Effector memory CD8-positive, alpha-beta T cell (primary cell): ENCODE results near the gene MEX3D.

Source experiments
- ATAC-seq: fragments of 150-1000 bp; cut with Tn5 transposase; replicated peaks from 2 replicates; pipeline ENCODE4 v1.10.0; 2021; ENCODE audit warnings: mild to moderate bottlenecking, moderate library complexity
- DNase-seq, 3 experiments: peaks; one replicate each; pipeline ENCODE4 v3.0.0; 2021
- H3K27ac Mint-ChIP-seq, 2 donors: one replicate each; pipeline ENCODE4 v1.8.0; 2022; ENCODE audit warnings: mild to moderate bottlenecking in 2 of 2, mixed read lengths in 2 of 2, moderate library complexity in 2 of 2
- H3K27me3 Mint-ChIP-seq, 2 donors: one replicate each; pipeline ENCODE4 v1.8.0; 2022; ENCODE audit warnings: mixed read lengths in 2 of 2
- H3K36me3 Mint-ChIP-seq: one replicate; pipeline ENCODE4 v1.8.0; 2022; ENCODE audit warnings: mild to moderate bottlenecking, moderate library complexity, mixed read lengths; ENCODE audit not compliant: insufficient read depth
- H3K4me1 Mint-ChIP-seq, 2 donors: one replicate each; pipeline ENCODE4 v1.8.0; 2022; ENCODE audit warnings: low read depth in 2 of 2, mixed read lengths in 2 of 2
- H3K4me3 Mint-ChIP-seq, 2 donors: one replicate each; pipeline ENCODE4 v1.8.0; 2022; ENCODE audit warnings: mild to moderate bottlenecking in 2 of 2, mixed read lengths in 2 of 2, moderate library complexity in 2 of 2
- H3K9me3 Mint-ChIP-seq, 2 donors: one replicate each; pipeline ENCODE4 v1.8.0; 2022; ENCODE audit warnings: mixed read lengths in 2 of 2

Gene MEX3D

GRCh38 chr19:1574354-1575136 is 6.4 kb upstream of the MEX3D start:
- no peak overlapping the region for H3K27ac Mint-ChIP-seq
- no peak overlapping the region for H3K4me3 Mint-ChIP-seq
- peaks cover 6% of the 10 kb centered on the region for H3K36me3 Mint-ChIP-seq
- ATAC-seq: no peak
- no peak for DNase-seq
- peaks cover 12 to 14% of the 10 kb centered on the region in 2 donors for H3K27me3 Mint-ChIP-seq
- H3K4me1 Mint-ChIP-seq: peaks cover 0 to 4% of the 10 kb centered on the region in 2 donors
- H3K9me3 Mint-ChIP-seq: no peaks in the 10 kb centered on the region

- Mint-ChIP-seq H3K27ac (no peak overlapping the region), H3K4me3 (no peak overlapping the region), H3K27me3 (peaks cover 12 to 16% of the 10 kb centered on the region in 2 donors), H3K36me3 (peaks cover 13% of the 10 kb centered on the region), H3K4me1 (peaks cover 2 to 4% of the 10 kb centered on the region in 2 donors), H3K9me3 (no peaks in the 10 kb centered on the region)
- no peak for DNase-seq
- no peak for ATAC-seq
Measured at GRCh38 chr19:1572795-1573194, 4.7 kb upstream of the MEX3D start.

DNA sequence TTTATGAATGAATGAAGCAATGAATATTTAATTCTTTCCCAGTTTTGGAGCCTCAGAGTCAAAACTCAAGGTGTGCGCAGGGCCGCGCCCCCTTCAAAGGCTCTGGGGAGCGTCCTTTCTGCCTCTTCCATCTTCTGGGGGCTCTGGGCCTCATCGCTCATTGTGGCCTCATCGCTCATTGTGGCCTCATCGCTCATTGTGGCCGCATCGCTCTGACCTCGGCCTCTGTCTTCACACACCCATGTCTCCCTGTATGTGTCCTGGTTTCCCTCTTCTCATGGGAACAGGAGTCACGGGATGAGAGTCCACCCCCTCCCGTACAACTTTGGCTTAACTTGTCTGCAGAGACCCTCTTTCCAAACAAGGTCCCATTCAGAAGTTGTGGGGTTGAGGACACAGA is 3.2 kb upstream of the MEX3D start:
- Mint-ChIP-seq H3K36me3 (peaks cover 13% of the 10 kb centered on the region), H3K4me3 (no peak overlapping the region), H3K4me1 (peaks cover 2 to 4% of the 10 kb centered on the region in 2 donors), H3K9me3 (no peaks in the 10 kb centered on the region), H3K27ac (no peak overlapping the region), H3K27me3 (peaks cover 12 to 16% of the 10 kb centered on the region in 2 donors)
- DNase-seq: no peak
- no peak for ATAC-seq

DNA sequence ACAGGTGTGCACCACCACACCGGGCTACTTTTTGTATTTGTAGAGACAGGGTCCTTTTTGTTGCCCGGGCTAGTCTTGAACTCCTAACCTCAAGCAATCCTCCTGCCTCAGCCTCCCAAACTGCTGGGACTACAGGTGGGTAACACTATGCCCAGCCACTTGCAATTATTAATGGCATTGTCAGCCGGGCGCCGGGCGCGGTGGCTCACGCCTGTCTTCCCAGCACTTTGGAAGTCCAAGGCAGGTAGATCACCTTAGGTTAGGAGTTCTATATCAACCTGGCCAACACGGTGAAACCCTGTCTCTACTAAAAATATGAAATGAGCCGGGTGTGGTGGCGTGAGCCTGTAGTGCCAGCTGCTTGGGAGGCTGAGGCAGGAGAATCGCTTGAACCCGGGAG is 2.7 kb upstream of the MEX3D start:
- peaks cover 2 to 4% of the 10 kb centered on the region in 2 donors for H3K4me1 Mint-ChIP-seq
- H3K27me3 Mint-ChIP-seq: peaks cover 12 to 16% of the 10 kb centered on the region in 2 donors
- DNase-seq (no peak), ATAC-seq (no peak)
- H3K9me3 Mint-ChIP-seq: no peaks in the 10 kb centered on the region
- H3K27ac Mint-ChIP-seq: no peak overlapping the region
- H3K36me3 Mint-ChIP-seq: peaks cover 13% of the 10 kb centered on the region
- H3K4me3 Mint-ChIP-seq: peak overlapping the region in 1 of 2 donors; percentile 63

DNA sequence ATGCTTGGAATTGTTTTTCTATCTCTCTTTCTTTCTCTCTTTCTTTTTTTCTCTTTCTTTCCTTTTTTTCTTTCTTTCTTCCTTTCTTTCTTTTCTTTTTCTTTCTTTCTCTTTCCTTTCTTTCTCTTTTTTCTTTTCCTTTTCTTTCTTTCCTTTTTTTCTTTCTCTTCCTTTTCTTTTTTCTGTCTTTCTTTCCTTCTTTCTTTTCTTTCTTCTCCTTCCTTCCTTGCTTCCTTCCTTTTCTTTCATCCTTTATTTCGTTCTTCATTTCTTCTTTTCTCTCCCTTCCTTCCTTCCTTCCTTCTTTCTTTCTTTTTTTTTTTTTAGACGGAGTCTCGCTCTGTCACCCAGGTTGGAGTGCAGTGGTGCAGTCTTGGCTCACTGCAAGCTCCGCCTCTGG is 1.9 kb upstream of the MEX3D start:
- DNase-seq (no peak), ATAC-seq (no peak)
- H3K4me1 Mint-ChIP-seq: peaks cover 2 to 4% of the 10 kb centered on the region in 2 donors
- peak overlapping the region in 1 of 2 donors; percentile 68 for H3K27ac Mint-ChIP-seq
- H3K9me3 Mint-ChIP-seq: no peaks in the 10 kb centered on the region
- peaks cover 13% of the 10 kb centered on the region for H3K36me3 Mint-ChIP-seq
- H3K27me3 Mint-ChIP-seq: peaks cover 12 to 16% of the 10 kb centered on the region in 2 donors
- H3K4me3 Mint-ChIP-seq: peak overlapping the region; percentile 63 to 68

DNA sequence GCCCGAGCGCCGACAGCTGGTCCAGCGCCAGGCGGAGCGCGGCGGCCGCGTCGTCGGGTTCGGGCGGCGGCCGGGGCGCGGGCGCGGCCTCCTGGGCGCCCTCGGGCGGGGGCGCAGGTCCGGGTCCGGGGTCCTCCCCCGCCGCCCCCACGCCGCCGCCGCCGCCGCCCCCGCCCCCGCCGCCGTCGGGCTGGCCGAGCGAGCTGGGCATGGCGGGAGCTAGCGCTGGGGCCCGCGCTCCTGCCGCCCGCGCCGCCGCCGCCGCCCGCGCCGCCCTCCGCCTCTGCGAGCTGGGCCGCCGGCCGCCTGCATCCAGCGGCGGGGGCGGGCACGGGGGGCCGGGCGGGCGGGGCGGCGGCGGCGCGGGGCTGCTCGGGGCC is 287 bp downstream of the MEX3D start:
- DNase-seq (no peak), ATAC-seq (peak; percentile 46)
- peaks cover 13% of the 10 kb centered on the region for H3K36me3 Mint-ChIP-seq
- no peak overlapping the region for H3K27ac Mint-ChIP-seq
- peaks cover 2 to 4% of the 10 kb centered on the region in 2 donors for H3K4me1 Mint-ChIP-seq
- peaks cover 12 to 16% of the 10 kb centered on the region in 2 donors for H3K27me3 Mint-ChIP-seq
- H3K9me3 Mint-ChIP-seq: no peaks in the 10 kb centered on the region
- H3K4me3 Mint-ChIP-seq: no peak overlapping the region

- no peak overlapping the region for H3K27ac Mint-ChIP-seq
- ATAC-seq: peak; percentile 4
- H3K36me3 Mint-ChIP-seq: peaks cover 13% of the 10 kb centered on the region
- H3K4me3 Mint-ChIP-seq: no peak overlapping the region
- H3K9me3 Mint-ChIP-seq: no peaks in the 10 kb centered on the region
- DNase-seq: no peak
- H3K27me3 Mint-ChIP-seq: peaks cover 12 to 16% of the 10 kb centered on the region in 2 donors
- H3K4me1 Mint-ChIP-seq: peaks cover 2 to 4% of the 10 kb centered on the region in 2 donors
Measured at GRCh38 chr19:1567116-1567847, 843 bp downstream of the MEX3D start.

- Mint-ChIP-seq H3K36me3 (peaks cover 13% of the 10 kb centered on the region), H3K27ac (no peak overlapping the region), H3K27me3 (peaks cover 12 to 16% of the 10 kb centered on the region in 2 donors), H3K9me3 (no peaks in the 10 kb centered on the region), H3K4me1 (peaks cover 2 to 4% of the 10 kb centered on the region in 2 donors), H3K4me3 (peak overlapping the region in 1 of 2 donors; percentile 37)
- DNase-seq (no peak), ATAC-seq (peak; percentile 2)
Measured at GRCh38 chr19:1566392-1567115, 1.6 kb downstream of the MEX3D start.

- Mint-ChIP-seq H3K27me3 (no peaks in the 10 kb centered on the region), H3K27ac (no peak overlapping the region), H3K36me3 (no peaks in the 10 kb centered on the region), H3K9me3 (no peaks in the 10 kb centered on the region), H3K4me3 (no peak overlapping the region), H3K4me1 (no peaks in the 10 kb centered on the region)
- DNase-seq: no peak
- ATAC-seq: no peak
Measured at GRCh38 chr19:1563251-1563650, 4.9 kb downstream of the MEX3D start.

DNA sequence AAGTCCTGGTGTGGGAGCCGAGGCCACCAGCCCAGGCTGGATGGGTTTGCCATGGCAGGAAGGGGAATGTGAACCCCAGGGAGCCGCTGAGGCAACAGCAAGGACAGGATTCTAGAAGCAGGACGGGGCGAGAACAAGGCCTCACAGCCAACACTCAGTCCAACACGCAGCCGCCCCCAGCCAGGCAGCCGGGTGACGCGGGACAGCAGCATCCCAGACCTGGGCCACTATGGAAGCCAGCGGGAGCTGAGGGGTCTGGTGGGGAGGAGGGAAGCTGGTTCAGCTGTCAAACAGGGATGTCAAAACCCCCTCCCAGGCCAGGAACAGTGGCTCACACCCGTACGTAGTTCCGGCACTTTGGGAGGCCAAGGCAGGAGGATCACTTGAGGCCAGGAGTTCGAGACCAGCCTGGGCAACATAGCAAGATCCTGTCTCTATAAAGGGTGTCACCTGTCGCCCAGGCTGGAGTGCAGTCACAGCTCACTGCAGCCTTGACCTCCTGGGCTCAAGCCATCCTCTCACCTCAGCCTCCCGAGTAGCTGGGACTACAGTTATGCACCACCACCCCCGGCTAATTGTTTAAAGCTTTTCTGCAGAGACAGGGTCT is 6.8 kb downstream of the MEX3D start:
- H3K27ac Mint-ChIP-seq: no peak overlapping the region
- ATAC-seq (no peak), DNase-seq (no peak)
- no peaks in the 10 kb centered on the region for H3K36me3 Mint-ChIP-seq
- H3K4me1 Mint-ChIP-seq: no peaks in the 10 kb centered on the region
- H3K4me3 Mint-ChIP-seq: no peak overlapping the region
- H3K27me3 Mint-ChIP-seq: no peaks in the 10 kb centered on the region
- H3K9me3 Mint-ChIP-seq: no peaks in the 10 kb centered on the region

GRCh38 chr19:1560286-1560882 is 7.7 kb downstream of the MEX3D start:
- DNase-seq: no peak
- Mint-ChIP-seq H3K27ac (no peak overlapping the region), H3K9me3 (no peaks in the 10 kb centered on the region), H3K27me3 (no peaks in the 10 kb centered on the region), H3K4me1 (no peaks in the 10 kb centered on the region), H3K4me3 (no peak overlapping the region), H3K36me3 (no peaks in the 10 kb centered on the region)
- no peak for ATAC-seq

GRCh38 chr19:1558552-1558951 is 9.6 kb downstream of the MEX3D start:
- H3K27me3 Mint-ChIP-seq: no peaks in the 10 kb centered on the region
- DNase-seq (no peak), ATAC-seq (no peak)
- no peaks in the 10 kb centered on the region for H3K36me3 Mint-ChIP-seq
- H3K27ac Mint-ChIP-seq: peak overlapping the region in 1 of 2 donors; percentile 10
- no peaks in the 10 kb centered on the region for H3K9me3 Mint-ChIP-seq
- no peaks in the 10 kb centered on the region for H3K4me1 Mint-ChIP-seq
- no peak overlapping the region for H3K4me3 Mint-ChIP-seq
